Psoas muscle (tissue), 8 donors: ENCODE data around the gene STAG3. TPM values are rescaled to one million over a fixed set of nuclear protein-coding genes. Genes with fewer than 3 reads are reported as not detected.
"Not testable (repeated sequence)": the region's sequence is repeated elsewhere in the genome, so short reads cannot be mapped to it uniquely, and the experiment has no call there.

ENCODE experiments used
- ATAC-seq, 4 donors: fragments of 200-7000 bp; cut with Tn5 transposase; one replicate each; pipeline ENCODE4 v1.9.1; 2020; ENCODE audit warnings: moderate library complexity in 3 of 4, mild to moderate bottlenecking in 2 of 4
- DNase-seq, 2 donors: peaks; one replicate each; pipeline ENCODE4 v3.0.0-alpha.2; 2020
- H3K27ac ChIP-seq: fragments of 200-600 bp; one replicate; pipeline ENCODE4 v1.8.0; 2022
- H3K27me3 ChIP-seq, 3 donors: fragments of 200-600 bp in 1 of 3; one replicate each; pipeline versions ENCODE4 v1.6.1 to v1.8.0; 2013 to 2022; ENCODE audit warnings: low read length in 2 of 3, mild to moderate bottlenecking in 2 of 3, moderate library complexity in 1 of 3; ENCODE audit not compliant: insufficient read depth in 3 of 3
- H3K36me3 ChIP-seq, 2 donors: fragments of 200-600 bp in 1 of 2; one replicate each; pipeline versions ENCODE4 v1.6.1 to v1.8.0; 2013 to 2022; ENCODE audit warnings: low read depth in 1 of 2, mild to moderate bottlenecking in 1 of 2, moderate library complexity in 1 of 2; ENCODE audit not compliant: insufficient read depth in 1 of 2
- H3K4me1 ChIP-seq: fragments of 200-600 bp; one replicate; pipeline ENCODE4 v1.8.0; 2022
- H3K4me3 ChIP-seq: fragments of 200-600 bp; one replicate; pipeline ENCODE4 v1.8.0; 2022; ENCODE audit warnings: mild to moderate bottlenecking
- H3K9me3 ChIP-seq: fragments of 200-600 bp; one replicate; pipeline ENCODE4 v1.8.0; 2022
- WGBS, 3 donors: extraction: QIAGEN DNeasy Blood & Tissue Kit; methylation state at CpG; one replicate each; pipeline versions ENCODE4 v1.1.6 to v1.1.7; 2013; 5-methylcytosine and 5-hydroxymethylcytosine counted together
- intact Hi-C, 2 donors: fragments of 100-400 bp; cut with DNase I; formaldehyde crosslinking; loops; one replicate each; pipeline versions ENCODE4 v1.11.0 to v1.14.2; 2022
- polyA plus RNA-seq, 3 donors: library from polyadenylated mRNA; stranded (reverse); fragments of 200-250 nt; gene quantifications; one replicate each; pipeline ENCODE4 v1.2.3, GENCODE V29; 2013
- total RNA-seq, 4 donors: library from RNA; stranded (reverse); fragmentation: NEBNext Ultra II Directional in 2 of 4; extraction: Animal tissue kit (Norgen Biotek cat#: 25700) in 2 of 4; gene quantifications; one replicate each; pipeline versions ENCODE4 v1.2.1 to v1.2.4, GENCODE V29; 2021 to 2023
- TF ChIP-seq, protein P1 (sequence below): fragments of 200-600 bp; IDR thresholded peaks from one replicate; pipeline ENCODE4 v1.8.0; 2022; ENCODE audit warnings: antibody characterized with exemption
- donor health status: healthy with polysubstance abuse.
- donor health status: DM: no; HTN: no; CAD: no; lungs with moderate emphysema.
- donor health status: Bipolar disorder and iron deficiency.
- donor health status: healthy.
- donor health status: DM: yes; HTN: yes; CAD: no.
- donor health status: DM: no; HTN: no; CAD: no.
- donor health status: DM: no; HTN: no; CAD: no.
- donor health status: DM: yes; HTN: yes; CAD: no.

Gene STAG3
- total and polyA plus RNA-seq, 7 donors = 0.18 to 0.86 (median 0.50) TPM

DNA sequence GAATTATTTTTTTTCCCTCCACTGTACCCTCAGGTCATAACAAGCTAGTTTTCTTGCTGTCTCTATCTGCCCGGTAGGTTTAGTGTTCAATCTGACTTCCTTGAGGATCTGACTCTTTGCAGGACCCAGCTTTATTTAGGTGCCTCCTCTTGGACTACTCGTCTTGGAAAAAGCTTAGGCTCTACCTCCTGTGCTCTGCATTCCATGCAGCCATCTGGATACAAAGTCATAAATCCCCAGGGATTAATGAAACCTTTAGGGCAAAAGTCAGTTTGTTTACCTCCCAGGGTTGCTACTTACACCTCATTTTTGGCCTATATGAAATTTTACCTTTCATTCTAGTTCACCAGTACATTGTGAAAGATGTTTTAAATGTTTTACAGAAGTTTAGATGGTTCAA, 8.0 kb downstream of the STAG3 start:
- no peak for ATAC-seq
- WGBS, 3 donors = 56 to 63% (median 56%) methylated on average over 2 of the region's 2 CpGs
- TF ChIP-seq, protein P1, sequence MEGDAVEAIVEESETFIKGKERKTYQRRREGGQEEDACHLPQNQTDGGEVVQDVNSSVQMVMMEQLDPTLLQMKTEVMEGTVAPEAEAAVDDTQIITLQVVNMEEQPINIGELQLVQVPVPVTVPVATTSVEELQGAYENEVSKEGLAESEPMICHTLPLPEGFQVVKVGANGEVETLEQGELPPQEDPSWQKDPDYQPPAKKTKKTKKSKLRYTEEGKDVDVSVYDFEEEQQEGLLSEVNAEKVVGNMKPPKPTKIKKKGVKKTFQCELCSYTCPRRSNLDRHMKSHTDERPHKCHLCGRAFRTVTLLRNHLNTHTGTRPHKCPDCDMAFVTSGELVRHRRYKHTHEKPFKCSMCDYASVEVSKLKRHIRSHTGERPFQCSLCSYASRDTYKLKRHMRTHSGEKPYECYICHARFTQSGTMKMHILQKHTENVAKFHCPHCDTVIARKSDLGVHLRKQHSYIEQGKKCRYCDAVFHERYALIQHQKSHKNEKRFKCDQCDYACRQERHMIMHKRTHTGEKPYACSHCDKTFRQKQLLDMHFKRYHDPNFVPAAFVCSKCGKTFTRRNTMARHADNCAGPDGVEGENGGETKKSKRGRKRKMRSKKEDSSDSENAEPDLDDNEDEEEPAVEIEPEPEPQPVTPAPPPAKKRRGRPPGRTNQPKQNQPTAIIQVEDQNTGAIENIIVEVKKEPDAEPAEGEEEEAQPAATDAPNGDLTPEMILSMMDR = no peak
- H3K36me3 ChIP-seq = no peaks in the 10 kb centered on the region
- H3K27ac ChIP-seq = no peak overlapping the region
- H3K4me3 ChIP-seq = no peak overlapping the region
- DNase-seq = no peak
- no peaks in the 10 kb centered on the region for H3K9me3 ChIP-seq
- intact Hi-C loops = no loop called here
- peaks cover 0 to 11% (median 0%) of the 10 kb centered on the region in 3 donors for H3K27me3 ChIP-seq
- H3K4me1 ChIP-seq = no peaks in the 10 kb centered on the region

DNA sequence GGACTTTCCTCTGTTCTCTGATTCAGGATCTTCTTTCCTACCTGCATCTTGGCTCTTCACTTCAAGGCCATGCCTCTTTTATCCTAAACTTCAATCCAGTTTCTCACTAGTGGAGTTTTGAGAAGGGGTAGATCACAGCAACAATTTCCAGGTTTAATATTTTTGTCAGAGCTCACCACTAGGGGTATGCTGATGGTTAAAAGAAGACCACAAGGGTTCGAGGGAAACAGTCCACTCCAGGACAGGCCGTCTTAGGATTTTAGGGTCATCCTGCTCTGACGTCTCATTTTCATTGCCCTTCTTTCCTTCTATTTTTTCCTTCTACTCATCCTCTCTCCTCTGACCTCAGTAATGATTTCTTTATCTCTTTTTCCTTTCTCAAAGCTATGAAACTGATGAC, 11.3 kb downstream of the STAG3 start:
- no peak for ATAC-seq
- Histone ChIP-seq H3K36me3 (no peaks in the 10 kb centered on the region), H3K9me3 (no peaks in the 10 kb centered on the region), H3K27ac (no peak overlapping the region), H3K27me3 (no peaks in the 10 kb centered on the region), H3K4me1 (no peaks in the 10 kb centered on the region), H3K4me3 (no peak overlapping the region)
- no peak for DNase-seq
- intact Hi-C loops = no loop called here
- TF ChIP-seq, protein P1 = no peak
- WGBS, 3 donors = 77 to 88% (median 82%) methylated on average over 3 of the region's 3 CpGs

DNA sequence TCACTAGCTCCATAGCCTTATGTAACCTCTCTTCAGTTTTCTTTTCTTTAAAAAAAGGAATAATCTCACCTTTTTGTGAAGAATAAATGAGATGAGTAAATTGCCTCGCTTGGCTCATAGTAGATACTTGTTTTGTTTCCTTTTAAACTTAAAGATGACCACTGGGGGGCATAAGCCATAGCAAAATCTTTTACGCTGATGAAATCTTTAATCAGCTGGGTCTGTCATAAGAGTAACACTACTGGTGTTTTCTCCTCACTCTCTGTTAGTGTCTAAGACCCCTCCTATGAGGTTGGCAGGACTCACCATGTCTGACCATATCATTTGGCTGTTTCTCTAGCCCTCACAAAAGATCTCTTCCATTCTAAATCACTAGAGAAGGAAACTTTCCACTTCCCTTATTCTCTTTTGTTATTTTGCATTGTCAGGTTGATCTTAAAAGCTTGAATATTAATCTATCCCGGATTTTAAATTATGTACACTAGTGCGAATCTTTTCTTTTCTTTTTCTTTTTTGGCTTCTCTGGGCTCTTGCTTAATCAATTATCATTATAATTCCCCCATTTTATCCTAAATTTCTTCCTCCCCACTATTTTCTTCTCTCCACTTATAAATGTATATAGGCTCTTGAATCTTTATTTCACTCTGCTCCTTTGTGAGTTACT, 12.5 kb downstream of the STAG3 start:
- H3K27ac ChIP-seq = no peak overlapping the region
- WGBS, 3 donors = 64 to 77% (median 65%) methylated on average over 4 of the region's 4 CpGs
- no peaks in the 10 kb centered on the region for H3K9me3 ChIP-seq
- no peaks in the 10 kb centered on the region for H3K4me1 ChIP-seq
- peak in 3 of 4 donors; percentile 49 to 67 (median 56) for ATAC-seq
- no peak for DNase-seq
- H3K4me3 ChIP-seq = no peak overlapping the region
- peaks cover 0 to 3% (median 0%) of the 10 kb centered on the region in 3 donors for H3K27me3 ChIP-seq
- TF ChIP-seq, protein P1 = peak; percentile 39
- intact Hi-C loops = no loop called here
- H3K36me3 ChIP-seq = no peaks in the 10 kb centered on the region

DNA sequence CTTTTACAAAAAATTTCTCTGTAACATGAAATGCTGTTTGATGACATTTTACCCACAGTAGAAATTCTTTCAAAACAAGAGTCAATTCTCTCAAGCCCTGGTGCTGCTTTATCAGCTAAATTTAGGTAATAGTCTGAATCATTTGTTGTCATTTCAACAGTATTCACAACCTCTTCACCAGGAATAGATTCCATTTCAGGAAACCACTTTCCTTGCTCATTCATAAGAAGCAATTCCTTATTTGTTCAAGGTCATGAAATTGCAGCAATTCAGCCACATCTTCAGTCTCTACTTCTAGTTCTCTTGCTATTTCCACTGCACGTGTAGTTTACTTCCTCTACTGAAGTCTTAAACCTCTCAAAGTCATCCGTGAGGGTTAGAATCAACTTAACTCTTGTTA, 14.1 kb downstream of the STAG3 start:
- no peak overlapping the region for H3K27ac ChIP-seq
- 56 to 68% (median 65%) methylated on average over 2 of the region's 2 CpGs for WGBS, 3 donors
- peaks cover 0 to 4% (median 0%) of the 10 kb centered on the region in 3 donors for H3K27me3 ChIP-seq
- ATAC-seq (no peak), DNase-seq (no peak)
- H3K36me3 ChIP-seq = no peaks in the 10 kb centered on the region
- no peaks in the 10 kb centered on the region for H3K9me3 ChIP-seq
- TF ChIP-seq, protein P1 = no peak
- intact Hi-C loops = no loop called here
- H3K4me3 ChIP-seq = no peak overlapping the region
- no peaks in the 10 kb centered on the region for H3K4me1 ChIP-seq

DNA sequence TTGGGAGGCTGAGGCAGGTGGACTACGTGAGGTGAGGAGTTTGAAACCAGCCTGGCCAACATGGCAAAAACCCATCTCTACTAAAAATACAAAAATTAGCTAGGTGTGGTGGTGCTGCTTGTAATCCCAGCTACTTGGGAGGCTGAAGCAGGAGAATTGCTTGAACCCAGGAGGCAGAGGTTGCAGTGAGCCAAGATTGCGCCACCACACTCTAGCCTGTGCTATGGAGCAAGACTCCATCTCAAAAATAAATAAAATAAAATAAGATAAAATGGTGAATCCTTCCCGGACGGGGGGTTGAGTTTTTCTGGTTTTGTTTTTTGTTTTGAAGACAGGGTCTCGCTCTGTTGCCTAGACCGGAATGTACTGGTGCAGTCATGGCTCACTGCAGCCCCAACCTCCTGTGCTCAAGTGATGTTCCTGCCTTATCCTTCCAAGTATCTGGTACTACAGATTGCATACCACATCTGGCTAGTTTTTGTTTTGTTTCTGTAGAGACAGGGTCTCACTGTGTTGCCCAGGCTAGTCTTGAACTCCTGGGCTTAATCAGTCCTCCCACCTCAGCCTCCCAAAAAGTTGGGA, 14.7 kb downstream of the STAG3 start:
- ATAC-seq, H3K36me3 ChIP-seq, intact Hi-C loops, DNase-seq, H3K4me1 ChIP-seq, H3K27me3 ChIP-seq, H3K27ac ChIP-seq, H3K9me3 ChIP-seq, H3K4me3 ChIP-seq: not testable (repeated sequence)
- whole genome bisulfite sequencing, 3 donors = 93 to 95% (median 93%) methylated on average over 6 of the region's 6 CpGs
